HEK293 (cell line): Measurements from ENCODE around the gene ANKRD11.

Experiments used
- CTCF ChIA-PET: fragments of 350-600 bp; formaldehyde crosslinking; extraction: SDS; loops from one replicate; lab custom pipeline; 2021; ENCODE audit warnings: antibody characterized with exemption; lab: Yijun Ruan, JAX
- POLR2A ChIA-PET: fragments of 300-600 bp; formaldehyde crosslinking; extraction: SDS; loops from one replicate; lab custom pipeline; 2020; ENCODE audit warnings: antibody characterized with exemption, inconsistent platforms; lab: Yijun Ruan, JAX
- H3K27ac ChIP-seq: fragments of 200-500 bp; sonication (Bioruptor generic); 2 replicates; pipeline ENCODE4 v1.5.1; 2014; ENCODE audit warnings: low read depth, low read length, control low read depth, inconsistent platforms; ENCODE audit errors: extremely low read depth
- H3K36me3 ChIP-seq, 2 experiments: fragments of 200-500 bp in 1 of 2; sonication (Bioruptor generic) in 1 of 2; 1 replicate in 1 of 2; 2 replicates in 1 of 2; pipeline ENCODE4 v1.5.1; 2014 to 2017; ENCODE audit warnings: inconsistent platforms in 2 of 2, low read length in 2 of 2; ENCODE audit not compliant: control insufficient read depth in 2 of 2, insufficient read depth in 1 of 2
- H3K4me1 ChIP-seq: fragments of 200-500 bp; sonication (Bioruptor generic); 2 replicates; pipeline ENCODE4 v1.5.1; 2014; ENCODE audit warnings: mild to moderate bottlenecking, low read length, inconsistent platforms; ENCODE audit not compliant: control insufficient read depth, insufficient read depth
- H3K4me3 ChIP-seq: 2 replicates; pipeline ENCODE4 v1.5.1; 2011; ENCODE audit warnings: low read depth, mild to moderate bottlenecking, control low read depth, low read length, moderate library complexity
- H3K9me3 ChIP-seq: fragments of 200-500 bp; sonication (Bioruptor generic); 2 replicates; pipeline ENCODE4 v1.5.1; 2014; ENCODE audit warnings: low read depth, low read length, inconsistent platforms; ENCODE audit not compliant: control insufficient read depth, insufficient read depth
- GLIS1 ChIP-seq: fragments of 450-650 bp; formaldehyde crosslinking; IDR thresholded peaks from 2 replicates; pipeline ENCODE4 v1.5.1; 2016; ENCODE audit warnings: missing biosample characterization, missing genetic modification characterization
- HOXA7 ChIP-seq: sonication (generic); formaldehyde crosslinking; IDR thresholded peaks from 2 replicates; pipeline ENCODE4 v1.8.1; 2022; ENCODE audit warnings: missing genetic modification reagents, borderline replicate concordance
- KLF10 ChIP-seq: fragments of 450-650 bp; IDR thresholded peaks from 2 replicates; pipeline ENCODE4 v1.5.1; 2018; ENCODE audit warnings: missing biosample characterization, mild to moderate bottlenecking, missing genetic modification characterization
- MEIS1 ChIP-seq: sonication (generic); formaldehyde crosslinking; IDR thresholded peaks from 2 replicates; pipeline ENCODE4 v1.8.1; 2022; ENCODE audit warnings: missing genetic modification reagents, mild to moderate bottlenecking, borderline replicate concordance
- OVOL3 ChIP-seq: fragments of 450-650 bp; formaldehyde crosslinking; IDR thresholded peaks from 2 replicates; pipeline ENCODE4 v1.5.1; 2016; ENCODE audit warnings: missing biosample characterization, missing genetic modification characterization
- WT1 ChIP-seq: fragments of 450-650 bp; formaldehyde crosslinking; IDR thresholded peaks from 2 replicates; pipeline ENCODE4 v1.5.1; 2016; ENCODE audit warnings: missing biosample characterization, missing genetic modification characterization
- ZBTB1 ChIP-seq: fragments of 450-650 bp; formaldehyde crosslinking; IDR thresholded peaks from 2 replicates; pipeline ENCODE4 v1.5.1; 2016; ENCODE audit warnings: missing biosample characterization, missing genetic modification characterization
- ZBTB48 ChIP-seq: fragments of 450-650 bp; formaldehyde crosslinking; IDR thresholded peaks from 2 replicates; pipeline ENCODE4 v1.5.1; 2016; ENCODE audit warnings: missing biosample characterization, missing genetic modification characterization
- ZBTB7A ChIP-seq: fragments of 450-650 bp; formaldehyde crosslinking; IDR thresholded peaks from 2 replicates; pipeline ENCODE4 v1.5.1; 2016; ENCODE audit warnings: low read depth, missing biosample characterization, missing genetic modification characterization
- ZFP37 ChIP-seq: fragments of 450-650 bp; formaldehyde crosslinking; IDR thresholded peaks from 2 replicates; pipeline ENCODE4 v1.5.1; 2016; ENCODE audit warnings: missing biosample characterization, missing genetic modification characterization
- ZNF140 ChIP-seq: fragments of 450-650 bp; formaldehyde crosslinking; IDR thresholded peaks from 2 replicates; pipeline ENCODE4 v1.5.1; 2016; ENCODE audit warnings: missing biosample characterization, missing genetic modification characterization
- ZNF221 ChIP-seq: fragments of 450-650 bp; formaldehyde crosslinking; IDR thresholded peaks from 2 replicates; pipeline ENCODE4 v1.5.1; 2017; ENCODE audit warnings: missing biosample characterization, missing genetic modification characterization, borderline replicate concordance
- ZNF341 ChIP-seq: fragments of 450-650 bp; formaldehyde crosslinking; IDR thresholded peaks from 2 replicates; pipeline ENCODE4; 2016; ENCODE audit warnings: low read depth, missing biosample characterization, missing genetic modification characterization
- ZNF354C ChIP-seq: fragments of 450-650 bp; formaldehyde crosslinking; IDR thresholded peaks from 2 replicates; pipeline ENCODE4 v1.5.1; 2016; ENCODE audit warnings: missing biosample characterization, missing genetic modification characterization, low read depth, borderline replicate concordance
- ZNF677 ChIP-seq: fragments of 450-650 bp; IDR thresholded peaks from 2 replicates; pipeline ENCODE4 v1.5.0; 2018; ENCODE audit warnings: missing biosample characterization, mild to moderate bottlenecking, missing genetic modification characterization, moderate library complexity
- ZNF777 ChIP-seq: fragments of 450-650 bp; formaldehyde crosslinking; IDR thresholded peaks from 2 replicates; pipeline ENCODE4 v1.5.1; 2017; ENCODE audit warnings: missing biosample characterization, missing genetic modification characterization, borderline replicate concordance
- ZSCAN16 ChIP-seq: fragments of 450-650 bp; formaldehyde crosslinking; IDR thresholded peaks from 2 replicates; pipeline ENCODE4 v1.5.1; 2016; ENCODE audit warnings: missing biosample characterization, missing genetic modification characterization
- TF ChIP-seq, protein P1 (sequence below): fragments of 450-650 bp; formaldehyde crosslinking; IDR thresholded peaks from 2 replicates; pipeline ENCODE4 v1.5.1; 2016; ENCODE audit warnings: missing biosample characterization, missing genetic modification characterization

ANKRD11 gene

DNA sequence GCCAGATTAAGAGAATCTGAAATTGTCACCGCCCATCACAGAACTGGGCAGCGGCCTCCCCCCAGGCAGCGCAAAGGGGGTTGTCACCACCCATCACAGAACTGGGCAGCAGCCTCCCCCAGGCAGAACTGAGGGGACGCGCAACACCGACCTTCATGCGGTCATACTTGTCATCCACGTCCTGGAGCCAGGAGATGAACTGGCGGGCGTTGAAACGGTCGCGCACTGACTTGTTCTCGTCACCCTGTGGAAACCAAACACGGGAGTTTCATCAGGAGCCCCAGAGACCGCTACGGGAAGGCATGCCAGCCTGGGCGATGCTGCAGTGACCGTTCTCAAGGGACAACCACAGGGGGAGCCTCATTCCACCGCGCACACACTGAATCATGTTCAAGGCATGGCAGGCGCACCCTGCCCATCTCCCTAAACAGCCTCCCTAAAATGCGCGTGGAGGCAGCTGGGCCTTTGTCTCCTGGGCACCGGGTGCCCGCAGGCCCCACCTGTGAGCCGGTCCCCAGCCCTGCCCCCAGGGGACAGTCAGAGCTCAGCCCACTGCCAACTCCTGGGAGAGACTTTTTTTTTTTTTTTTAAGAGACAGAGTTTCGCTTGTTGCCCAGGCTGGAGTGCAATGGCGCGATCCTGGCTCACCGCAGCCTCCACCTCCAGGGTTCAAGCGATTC, 219.6 kb downstream of the ANKRD11 start:
- ChIA-PET POLR2A (no interaction called here), CTCF (no interaction called here)
- Histone ChIP-seq H3K36me3 (peaks cover 4 to 84% of the 10 kb centered on the region in 2 experiments; a peak in 2 of 3 replicates), H3K9me3 (no peaks in the 10 kb centered on the region), H3K4me1 (no peaks in the 10 kb centered on the region), H3K4me3 (no peak overlapping the region), H3K27ac (no peak overlapping the region)
- TF ChIP-seq ZBTB7A (tag by site-specific recombination), result no peak
- TF ChIP-seq ZNF777 (tag by site-specific recombination), result no peak
- TF ChIP-seq, protein P1, sequence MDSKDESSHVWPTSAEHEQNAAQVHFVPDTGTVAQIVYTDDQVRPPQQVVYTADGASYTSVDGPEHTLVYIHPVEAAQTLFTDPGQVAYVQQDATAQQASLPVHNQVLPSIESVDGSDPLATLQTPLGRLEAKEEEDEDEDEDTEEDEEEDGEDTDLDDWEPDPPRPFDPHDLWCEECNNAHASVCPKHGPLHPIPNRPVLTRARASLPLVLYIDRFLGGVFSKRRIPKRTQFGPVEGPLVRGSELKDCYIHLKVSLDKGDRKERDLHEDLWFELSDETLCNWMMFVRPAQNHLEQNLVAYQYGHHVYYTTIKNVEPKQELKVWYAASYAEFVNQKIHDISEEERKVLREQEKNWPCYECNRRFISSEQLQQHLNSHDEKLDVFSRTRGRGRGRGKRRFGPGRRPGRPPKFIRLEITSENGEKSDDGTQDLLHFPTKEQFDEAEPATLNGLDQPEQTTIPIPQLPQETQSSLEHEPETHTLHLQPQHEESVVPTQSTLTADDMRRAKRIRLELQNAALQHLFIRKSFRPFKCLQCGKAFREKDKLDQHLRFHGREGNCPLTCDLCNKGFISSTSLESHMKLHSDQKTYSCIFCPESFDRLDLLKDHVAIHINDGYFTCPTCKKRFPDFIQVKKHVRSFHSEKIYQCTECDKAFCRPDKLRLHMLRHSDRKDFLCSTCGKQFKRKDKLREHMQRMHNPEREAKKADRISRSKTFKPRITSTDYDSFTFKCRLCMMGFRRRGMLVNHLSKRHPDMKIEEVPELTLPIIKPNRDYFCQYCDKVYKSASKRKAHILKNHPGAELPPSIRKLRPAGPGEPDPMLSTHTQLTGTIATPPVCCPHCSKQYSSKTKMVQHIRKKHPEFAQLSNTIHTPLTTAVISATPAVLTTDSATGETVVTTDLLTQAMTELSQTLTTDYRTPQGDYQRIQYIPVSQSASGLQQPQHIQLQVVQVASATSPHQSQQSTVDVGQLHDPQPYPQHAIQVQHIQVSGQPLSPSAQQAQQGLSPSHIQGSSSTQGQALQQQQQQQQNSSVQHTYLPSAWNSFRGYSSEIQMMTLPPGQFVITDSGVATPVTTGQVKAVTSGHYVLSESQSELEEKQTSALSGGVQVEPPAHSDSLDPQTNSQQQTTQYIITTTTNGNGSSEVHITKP (tag by site-specific recombination), result no peak
- no peak for TF ChIP-seq ZNF140

DNA sequence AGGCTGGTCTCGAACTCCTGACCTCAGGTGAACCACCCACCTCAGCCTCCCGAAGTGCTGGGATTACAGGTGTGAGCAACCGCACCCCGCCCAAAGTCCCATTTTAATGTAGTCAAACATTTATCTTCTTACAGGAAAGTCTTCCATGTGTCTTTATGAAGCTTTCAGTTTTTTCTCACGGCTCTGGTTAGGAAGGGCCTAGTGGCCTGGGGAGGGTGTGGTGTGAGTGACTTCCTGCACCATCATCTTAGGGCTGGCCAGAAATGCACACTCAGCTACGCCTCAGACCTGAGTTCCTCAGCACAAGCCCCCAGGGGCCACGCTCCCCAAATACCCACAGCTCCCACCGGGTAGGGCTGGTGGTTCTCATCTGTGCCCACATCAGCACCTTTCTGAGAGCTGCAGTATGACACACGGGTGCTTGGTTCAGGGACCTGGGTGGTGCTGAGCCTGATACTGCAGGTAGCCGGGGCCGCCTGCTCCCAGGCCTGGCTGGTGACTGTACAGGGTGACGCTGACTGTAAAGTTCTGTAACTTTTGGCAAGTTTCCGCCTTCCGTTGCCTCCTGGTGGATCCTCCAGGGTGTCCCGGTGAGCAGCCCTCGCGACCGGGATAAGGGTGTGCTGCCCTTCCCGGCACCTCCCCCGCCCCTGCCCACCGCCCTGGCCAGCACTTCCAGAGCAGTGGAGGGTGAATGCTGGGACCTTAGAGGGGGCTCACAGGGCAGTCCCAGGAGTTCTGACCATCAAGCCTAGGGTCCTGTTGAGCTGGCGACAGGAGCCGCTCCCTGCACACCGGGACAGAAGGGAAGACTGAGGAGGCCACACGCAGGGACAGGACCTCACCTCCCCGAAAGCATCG, 220.3 kb downstream of the ANKRD11 start:
- no peak overlapping the region for H3K27ac ChIP-seq
- CTCF ChIA-PET, result no interaction called here
- H3K36me3 ChIP-seq, result peaks cover 4 to 81% of the 10 kb centered on the region in 2 experiments; a peak in 2 of 3 replicates
- TF ChIP-seq ZFP37 (tag by site-specific recombination), result no peak
- peak; percentile 47; the same call in 1 of the 2 replicates for TF ChIP-seq ZNF341 (tag by site-specific recombination)
- no peaks in the 10 kb centered on the region for H3K4me1 ChIP-seq
- POLR2A ChIA-PET, result no interaction called here
- H3K4me3 ChIP-seq, result no peak overlapping the region
- H3K9me3 ChIP-seq, result no peaks in the 10 kb centered on the region

DNA sequence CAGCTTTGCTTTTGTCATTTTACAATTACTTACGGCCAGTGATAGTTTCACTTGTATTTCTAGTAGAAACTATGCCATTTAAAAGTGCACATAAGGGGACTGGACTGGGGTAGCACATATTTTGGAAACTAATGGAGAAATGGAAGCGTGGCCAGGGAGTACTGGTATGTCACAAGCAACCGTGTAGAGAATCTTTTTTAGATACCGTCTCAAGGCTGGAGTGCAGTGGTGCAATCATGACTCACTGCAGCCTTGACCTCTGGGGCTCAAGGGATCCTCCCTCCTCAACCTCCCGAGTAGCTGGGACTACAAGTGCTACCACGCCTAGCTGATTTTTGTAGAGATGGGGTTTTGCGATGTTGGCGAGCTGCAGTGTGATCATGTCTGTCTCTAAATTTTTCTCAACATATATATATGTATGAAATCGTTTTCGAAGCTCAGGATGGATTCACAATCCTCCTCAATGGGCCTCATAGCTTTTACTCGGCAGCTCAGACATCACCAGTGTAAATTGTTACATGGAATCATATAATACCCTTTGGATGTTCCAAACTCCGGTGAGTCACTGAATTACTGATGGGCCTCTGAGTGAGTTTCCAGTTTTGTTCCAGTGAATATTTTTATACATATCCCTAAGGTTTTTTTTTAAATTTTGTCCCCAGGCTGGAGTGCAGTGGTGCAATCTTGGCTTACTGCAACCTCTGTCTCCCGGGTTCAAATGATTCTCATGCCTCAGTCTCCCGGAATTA, 221.2 kb downstream of the ANKRD11 start:
- H3K4me3 ChIP-seq, result no peak overlapping the region
- no peaks in the 10 kb centered on the region for H3K4me1 ChIP-seq
- no peak overlapping the region for H3K27ac ChIP-seq
- ChIA-PET CTCF (interaction anchor here (0.6 kb wide), 1 partner anchor 57 kb away, joined by 6 read pairs; no protein-coding TSS in a partner anchor), POLR2A (no interaction called here)
- H3K9me3 ChIP-seq, result no peaks in the 10 kb centered on the region
- 0 out of 2 replicates have a peak, but pooled peaks have one; percentile 39 for TF ChIP-seq WT1 (tag by site-specific recombination)
- TF ChIP-seq MEIS1 (CRISPR knock-in tag), result no peak
- peaks cover 4 to 81% of the 10 kb centered on the region in 2 experiments; a peak in 2 of 3 replicates for H3K36me3 ChIP-seq

DNA sequence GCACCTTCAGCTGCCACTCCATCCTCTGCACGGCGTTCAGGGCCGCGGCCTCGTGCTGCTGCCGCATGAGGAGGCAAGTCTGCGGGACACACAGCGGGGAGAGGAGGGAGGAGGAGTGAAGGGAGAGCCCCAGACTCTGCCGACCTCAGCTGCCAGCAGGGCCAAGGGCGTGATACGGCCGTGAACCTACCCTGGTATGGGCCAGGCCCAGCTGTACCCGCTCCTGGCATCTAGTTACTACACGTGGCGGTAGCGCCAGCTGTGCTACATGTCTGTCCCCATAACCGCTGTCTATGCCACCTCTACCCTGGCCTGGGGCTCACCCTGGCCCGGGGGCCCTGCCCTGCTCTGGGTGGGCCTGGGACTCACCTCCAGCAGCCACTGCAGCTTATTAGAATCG, 221.8 kb downstream of the ANKRD11 start:
- Histone ChIP-seq H3K36me3 (peaks cover 4 to 76% of the 10 kb centered on the region in 2 experiments; a peak in 2 of 3 replicates), H3K27ac (no peak overlapping the region), H3K4me1 (no peaks in the 10 kb centered on the region), H3K4me3 (no peak overlapping the region), H3K9me3 (no peaks in the 10 kb centered on the region)
- ChIA-PET POLR2A (no interaction called here), CTCF (interaction anchor here (0.6 kb wide), 1 partner anchor 57 kb away, joined by 6 read pairs; no protein-coding TSS in a partner anchor)
- TF ChIP-seq ZSCAN16 (tag by site-specific recombination) (no peak), ZNF221 (no peak), ZBTB1 (tag by site-specific recombination) (no peak), ZNF354C (tag by site-specific recombination) (no peak), ZNF677 (no peak), GLIS1 (no peak), HOXA7 (CRISPR knock-in tag) (no peak), KLF10 (tag by site-specific recombination) (no peak), ZNF140 (no peak), OVOL3 (no peak), ZBTB48 (tag by site-specific recombination) (no peak)
